ENCODE results near the gene TRAP1. TPM values are rescaled to one million over a fixed set of nuclear protein-coding genes. Genes with fewer than 3 reads are reported as not detected.

The TRAP1 gene
- total RNA-seq, 3 donors from 2014 or later = 44.8 to 69.5 (median 51.4) TPM

GRCh38 chr16:3745751-3746355, 28.5 kb upstream of the TRAP1 start:
- TF ChIP-seq, protein P1, sequence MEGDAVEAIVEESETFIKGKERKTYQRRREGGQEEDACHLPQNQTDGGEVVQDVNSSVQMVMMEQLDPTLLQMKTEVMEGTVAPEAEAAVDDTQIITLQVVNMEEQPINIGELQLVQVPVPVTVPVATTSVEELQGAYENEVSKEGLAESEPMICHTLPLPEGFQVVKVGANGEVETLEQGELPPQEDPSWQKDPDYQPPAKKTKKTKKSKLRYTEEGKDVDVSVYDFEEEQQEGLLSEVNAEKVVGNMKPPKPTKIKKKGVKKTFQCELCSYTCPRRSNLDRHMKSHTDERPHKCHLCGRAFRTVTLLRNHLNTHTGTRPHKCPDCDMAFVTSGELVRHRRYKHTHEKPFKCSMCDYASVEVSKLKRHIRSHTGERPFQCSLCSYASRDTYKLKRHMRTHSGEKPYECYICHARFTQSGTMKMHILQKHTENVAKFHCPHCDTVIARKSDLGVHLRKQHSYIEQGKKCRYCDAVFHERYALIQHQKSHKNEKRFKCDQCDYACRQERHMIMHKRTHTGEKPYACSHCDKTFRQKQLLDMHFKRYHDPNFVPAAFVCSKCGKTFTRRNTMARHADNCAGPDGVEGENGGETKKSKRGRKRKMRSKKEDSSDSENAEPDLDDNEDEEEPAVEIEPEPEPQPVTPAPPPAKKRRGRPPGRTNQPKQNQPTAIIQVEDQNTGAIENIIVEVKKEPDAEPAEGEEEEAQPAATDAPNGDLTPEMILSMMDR (IDR thresholded peaks at IDR 0.05) = no peak
- no peak for TF ChIP-seq POLR2AphosphoS5 (IDR thresholded peaks at IDR 0.05)
- no peak for TF ChIP-seq POLR2A (IDR thresholded peaks at IDR 0.05)
- Histone ChIP-seq H3K4me1 (no peaks in the 10 kb centered on the region), H3K27ac (no peak overlapping the region), H3K36me3 (peaks cover 6% of the 10 kb centered on the region), H3K4me3 (no peak overlapping the region), H3K27me3 (no peaks in the 10 kb centered on the region), H3K9me3 (no peaks in the 10 kb centered on the region)
- intact Hi-C loops (cut with DNase I; ENCODE audit: low total_unique reads) = no loop called here
- peak in 1 of 2 donors; percentile 24 for DNase-seq (ENCODE audit: low spot score in 2 of 2)

- intact Hi-C loops (cut with DNase I; ENCODE audit: low total_unique reads) = no loop called here
- peaks cover 18% of the 10 kb centered on the region for H3K36me3 ChIP-seq
Measured at GRCh38 chr16:3744018-3744417, 26.7 kb upstream of the TRAP1 start.

DNA sequence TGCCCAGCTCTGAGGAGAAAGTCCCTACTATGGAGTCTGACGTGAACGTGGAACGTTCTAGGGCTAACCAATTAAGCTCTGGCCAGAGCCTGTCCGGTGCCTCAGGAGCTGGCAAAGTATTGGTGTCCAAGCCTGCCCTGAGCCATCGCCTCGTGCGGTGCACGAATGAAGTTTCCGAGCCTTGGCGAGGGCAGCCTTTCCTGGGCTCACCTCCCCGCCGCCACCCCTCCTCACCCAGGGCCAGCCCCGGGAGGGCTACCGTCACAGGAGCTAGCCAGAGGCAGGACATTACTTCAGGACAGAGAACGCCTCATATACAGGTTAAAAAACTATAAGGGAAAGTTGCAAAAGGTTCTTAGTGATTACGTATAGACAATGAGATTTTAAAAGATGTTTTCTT, 23.6 kb upstream of the TRAP1 start:
- DNase-seq (ENCODE audit: low spot score in 2 of 2) = peak in 1 of 2 donors; percentile 5
- intact Hi-C loops (cut with DNase I; ENCODE audit: low total_unique reads) = no loop called here
- no peaks in the 10 kb centered on the region for H3K9me3 ChIP-seq
- H3K36me3 ChIP-seq = peaks cover 18% of the 10 kb centered on the region
- no peak overlapping the region for H3K4me3 ChIP-seq
- no peak overlapping the region for H3K27ac ChIP-seq
- no peaks in the 10 kb centered on the region for H3K4me1 ChIP-seq
- H3K27me3 ChIP-seq = no peaks in the 10 kb centered on the region
- TF ChIP-seq POLR2A (IDR thresholded peaks at IDR 0.05) (no peak), POLR2AphosphoS5 (IDR thresholded peaks at IDR 0.05) (no peak)
- TF ChIP-seq, protein P1 (IDR thresholded peaks at IDR 0.05) = no peak

More at GRCh38 chr16:3744018-3744417, 26.7 kb upstream of the TRAP1 start:
- peak in 1 of 2 donors; percentile 12 for DNase-seq (ENCODE audit: low spot score in 2 of 2)
- no peak overlapping the region for H3K4me3 ChIP-seq
- no peak overlapping the region for H3K27ac ChIP-seq
- TF ChIP-seq POLR2AphosphoS5 (IDR thresholded peaks at IDR 0.05) (no peak), POLR2A (IDR thresholded peaks at IDR 0.05) (no peak)
- TF ChIP-seq, protein P1 (IDR thresholded peaks at IDR 0.05) = no peak
- no peaks in the 10 kb centered on the region for H3K4me1 ChIP-seq
- no peaks in the 10 kb centered on the region for H3K9me3 ChIP-seq
- no peaks in the 10 kb centered on the region for H3K27me3 ChIP-seq

GRCh38 chr16:3740186-3740585, 22.9 kb upstream of the TRAP1 start:
- no peaks in the 10 kb centered on the region for H3K4me1 ChIP-seq
- H3K27me3 ChIP-seq = no peaks in the 10 kb centered on the region
- H3K36me3 ChIP-seq = peaks cover 24% of the 10 kb centered on the region
- H3K4me3 ChIP-seq = no peak overlapping the region
- intact Hi-C loops (cut with DNase I; ENCODE audit: low total_unique reads) = no loop called here
- TF ChIP-seq, protein P1 (IDR thresholded peaks at IDR 0.05) = no peak
- TF ChIP-seq POLR2AphosphoS5 (IDR thresholded peaks at IDR 0.05) (no peak), POLR2A (IDR thresholded peaks at IDR 0.05) (no peak)
- H3K27ac ChIP-seq = no peak overlapping the region
- H3K9me3 ChIP-seq = no peaks in the 10 kb centered on the region
- DNase-seq (ENCODE audit: low spot score in 2 of 2) = peak in 1 of 2 donors; percentile 48

DNA sequence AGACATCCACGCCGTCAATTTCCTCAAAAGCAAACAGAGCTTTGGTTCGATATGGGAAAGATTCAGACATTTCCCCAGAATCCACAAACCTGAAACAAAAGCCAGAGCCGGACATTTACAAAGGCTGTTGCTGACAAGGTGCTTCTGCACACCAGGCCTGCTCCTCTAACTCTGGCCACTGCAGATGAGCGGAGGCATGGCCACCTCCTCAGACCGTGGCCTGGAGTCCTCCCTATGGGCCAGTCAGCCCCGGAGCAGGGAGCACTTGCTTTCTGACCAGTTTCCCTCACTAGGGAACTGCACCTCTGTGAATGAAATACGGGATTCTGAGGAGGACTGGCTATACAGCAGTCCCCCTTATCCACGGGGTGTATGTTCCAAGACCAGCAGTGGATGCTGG, 22.3 kb upstream of the TRAP1 start:
- TF ChIP-seq, protein P1 (IDR thresholded peaks at IDR 0.05) = no peak
- TF ChIP-seq POLR2A (IDR thresholded peaks at IDR 0.05) = no peak
- no peak for TF ChIP-seq POLR2AphosphoS5 (IDR thresholded peaks at IDR 0.05)
- no peaks in the 10 kb centered on the region for H3K27me3 ChIP-seq
- H3K36me3 ChIP-seq = peaks cover 24% of the 10 kb centered on the region
- no peaks in the 10 kb centered on the region for H3K9me3 ChIP-seq
- DNase-seq (ENCODE audit: low spot score in 2 of 2) = peak in 1 of 2 donors; percentile 12
- H3K4me1 ChIP-seq = no peaks in the 10 kb centered on the region
- no peak overlapping the region for H3K4me3 ChIP-seq
- H3K27ac ChIP-seq = no peak overlapping the region
- intact Hi-C loops (cut with DNase I; ENCODE audit: low total_unique reads) = no loop called here
